ENCODE results near the gene CST9.
"Not testable (repeated sequence)": the region's sequence is repeated elsewhere in the genome, so short reads cannot be mapped to it uniquely, and the experiment has no call there.

CST9 gene

GRCh38 chr20:23586735-23587525 is 18.8 kb downstream of the CST9 start:
- DNase-seq = no peak

GRCh38 chr20:23585808-23586734 is 19.6 kb downstream of the CST9 start:
- DNase-seq = no peak

- no peak for DNase-seq
Observed at GRCh38 chr20:23585449-23585807, 20.3 kb downstream of the CST9 start.

- no peak for DNase-seq
Observed at GRCh38 chr20:23584434-23585199, 21.1 kb downstream of the CST9 start.

GRCh38 chr20:23583526-23583925 is 22.2 kb downstream of the CST9 start:
- no peak for DNase-seq

GRCh38 chr20:23582293-23582692 is 23.4 kb downstream of the CST9 start:
- DNase-seq = no peak

GRCh38 chr20:23581833-23582232 is 23.9 kb downstream of the CST9 start:
- not testable (repeated sequence) for DNase-seq

- DNase-seq = no peak
Observed at GRCh38 chr20:23574977-23575376, 30.7 kb downstream of the CST9 start.

- DNase-seq = no peak
Observed at GRCh38 chr20:23570178-23570760, 35.4 kb downstream of the CST9 start.

GRCh38 chr20:23569570-23569969 is 36.1 kb downstream of the CST9 start:
- DNase-seq = no peak

GRCh38 chr20:23568971-23569330 is 36.8 kb downstream of the CST9 start:
- no peak for DNase-seq

GRCh38 chr20:23568320-23568970 is 37.3 kb downstream of the CST9 start, which contains the start of gene CST9L:
Gene CST9L (minus strand): TSS chr20:23568484. CDS start chr20:23568450, 34 bp downstream.
- no peak for DNase-seq

- DNase-seq = no peak
Observed at GRCh38 chr20:23566199-23566932, 39.4 kb downstream of the CST9 start.

GRCh38 chr20:23565503-23566045 is 40.1 kb downstream of the CST9 start:
- DNase-seq = no peak

GRCh38 chr20:23564927-23565326 is 40.8 kb downstream of the CST9 start:
- no peak for DNase-seq

- DNase-seq = no peak
Observed at GRCh38 chr20:23562721-23563342, 42.9 kb downstream of the CST9 start.

- DNase-seq = no peak
Observed at GRCh38 chr20:23554401-23554800, 51.3 kb downstream of the CST9 start.
